Tibial nerve (tissue), 4 donors: ENCODE data around the gene GRK1. TPM values are rescaled to one million over a fixed set of nuclear protein-coding genes. Genes with fewer than 3 reads are reported as not detected.
A peak's percentile ranks its signal among the peaks of the same experiment; 100 is the strongest.

Experiments
- DNase-seq, 2 donors: peaks; one replicate each; pipeline ENCODE4 v3.0.0-alpha.2; 2019; ENCODE audit warnings: low spot score in 2 of 2
- H3K27ac ChIP-seq, 4 donors: fragments of 200-600 bp; sonication (generic) in 3 of 4; one replicate each; pipeline ENCODE4 v1.5.1; 2017 to 2019; ENCODE audit warnings: mild to moderate bottlenecking in 1 of 4
- H3K27me3 ChIP-seq, 2 donors: fragments of 200-600 bp; sonication (generic) in 1 of 2; one replicate each; pipeline versions ENCODE4 v1.5.1 to v1.6.0; 2017 to 2019
- H3K36me3 ChIP-seq, 3 donors: fragments of 200-600 bp; sonication (generic); one replicate each; pipeline ENCODE4 v1.5.1; 2018 to 2019
- H3K4me1 ChIP-seq, 4 donors: fragments of 200-600 bp; sonication (generic) in 3 of 4; one replicate each; pipeline ENCODE4 v1.5.1; 2017 to 2019
- H3K4me3 ChIP-seq, 4 donors: fragments of 200-600 bp; sonication (generic) in 3 of 4; one replicate each; pipeline ENCODE4 v1.5.1; 2017 to 2019; ENCODE audit warnings: mild to moderate bottlenecking in 1 of 4, moderate library complexity in 1 of 4
- H3K9me3 ChIP-seq, 4 donors: fragments of 200-600 bp; sonication (generic) in 3 of 4; one replicate each; pipeline ENCODE4 v1.5.1; 2017 to 2019
- EP300 ChIP-seq, 2 donors: sonication (generic); formaldehyde crosslinking; IDR thresholded peaks; one replicate each; pipeline ENCODE4 v1.6.1; 2017; ENCODE audit warnings: antibody characterized with exemption in 2 of 2, mild to moderate bottlenecking in 1 of 2
- POLR2A ChIP-seq, 2 donors: fragments of 450-650 bp; IDR thresholded peaks; one replicate each; pipeline ENCODE4 v1.6.1; 2017; ENCODE audit warnings: antibody characterized with exemption in 2 of 2, mild to moderate bottlenecking in 2 of 2, moderate library complexity in 2 of 2
- WGBS, 2 donors: methylation state at CpG; one replicate each; pipeline ENCODE4 v1.1.5; 2018; 5-methylcytosine and 5-hydroxymethylcytosine counted together
- total RNA-seq, 4 donors: library from RNA; depleted of rRNA; stranded (reverse); fragments of >200 nt; gene quantifications; one replicate each; pipeline ENCODE4 v1.1.0, GENCODE V29; 2016
- TF ChIP-seq, protein P1 (sequence below), 5 experiments: fragments of 200-600 bp in 3 of 5; fragments of 450-650 bp in 2 of 5; sonication (generic) in 3 of 5; IDR thresholded peaks; one replicate each; pipeline ENCODE4 v1.5.1; 2016 to 2019; ENCODE audit warnings: antibody characterized with exemption in 5 of 5, mild to moderate bottlenecking in 3 of 5, moderate library complexity in 2 of 5

GRK1 gene
- total RNA-seq, 4 donors from 2014 or later, result not detected

DNA sequence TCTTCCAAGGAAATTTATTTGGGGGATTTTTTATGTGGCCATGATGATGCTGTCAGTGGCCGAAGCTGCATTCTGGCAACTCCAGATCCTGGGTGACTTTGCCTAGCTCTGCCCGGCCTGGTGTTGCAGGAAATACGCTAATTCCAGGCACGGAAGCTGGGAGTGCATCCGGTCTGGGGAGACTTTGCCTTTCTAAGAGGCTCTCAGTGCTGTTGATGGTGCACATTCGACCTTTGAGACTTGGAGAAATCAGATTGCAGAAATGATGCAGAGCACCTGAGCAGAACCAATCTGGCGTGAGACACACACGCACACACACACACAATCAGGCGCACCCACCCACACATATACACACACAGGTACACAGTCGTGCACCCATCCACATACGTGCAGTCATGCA lies 86.2 kb downstream of the GRK1 start:
- no peak overlapping the region for H3K27ac ChIP-seq
- H3K9me3 ChIP-seq, result no peaks in the 10 kb centered on the region
- no peak for TF ChIP-seq POLR2A (IDR thresholded peaks at IDR 0.05)
- no peak for TF ChIP-seq EP300 (IDR thresholded peaks at IDR 0.05)
- TF ChIP-seq, protein P1, sequence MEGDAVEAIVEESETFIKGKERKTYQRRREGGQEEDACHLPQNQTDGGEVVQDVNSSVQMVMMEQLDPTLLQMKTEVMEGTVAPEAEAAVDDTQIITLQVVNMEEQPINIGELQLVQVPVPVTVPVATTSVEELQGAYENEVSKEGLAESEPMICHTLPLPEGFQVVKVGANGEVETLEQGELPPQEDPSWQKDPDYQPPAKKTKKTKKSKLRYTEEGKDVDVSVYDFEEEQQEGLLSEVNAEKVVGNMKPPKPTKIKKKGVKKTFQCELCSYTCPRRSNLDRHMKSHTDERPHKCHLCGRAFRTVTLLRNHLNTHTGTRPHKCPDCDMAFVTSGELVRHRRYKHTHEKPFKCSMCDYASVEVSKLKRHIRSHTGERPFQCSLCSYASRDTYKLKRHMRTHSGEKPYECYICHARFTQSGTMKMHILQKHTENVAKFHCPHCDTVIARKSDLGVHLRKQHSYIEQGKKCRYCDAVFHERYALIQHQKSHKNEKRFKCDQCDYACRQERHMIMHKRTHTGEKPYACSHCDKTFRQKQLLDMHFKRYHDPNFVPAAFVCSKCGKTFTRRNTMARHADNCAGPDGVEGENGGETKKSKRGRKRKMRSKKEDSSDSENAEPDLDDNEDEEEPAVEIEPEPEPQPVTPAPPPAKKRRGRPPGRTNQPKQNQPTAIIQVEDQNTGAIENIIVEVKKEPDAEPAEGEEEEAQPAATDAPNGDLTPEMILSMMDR (IDR thresholded peaks at IDR 0.05), result no peak
- H3K4me3 ChIP-seq, result no peak overlapping the region
- DNase-seq, result no peak
- peaks cover 0 to 7% (median 0%) of the 10 kb centered on the region in 4 donors for H3K4me1 ChIP-seq
- 69 to 83% methylated on average over 11 of the region's 11 CpGs for WGBS, 2 donors
- no peaks in the 10 kb centered on the region for H3K36me3 ChIP-seq
- no peaks in the 10 kb centered on the region for H3K27me3 ChIP-seq

DNA sequence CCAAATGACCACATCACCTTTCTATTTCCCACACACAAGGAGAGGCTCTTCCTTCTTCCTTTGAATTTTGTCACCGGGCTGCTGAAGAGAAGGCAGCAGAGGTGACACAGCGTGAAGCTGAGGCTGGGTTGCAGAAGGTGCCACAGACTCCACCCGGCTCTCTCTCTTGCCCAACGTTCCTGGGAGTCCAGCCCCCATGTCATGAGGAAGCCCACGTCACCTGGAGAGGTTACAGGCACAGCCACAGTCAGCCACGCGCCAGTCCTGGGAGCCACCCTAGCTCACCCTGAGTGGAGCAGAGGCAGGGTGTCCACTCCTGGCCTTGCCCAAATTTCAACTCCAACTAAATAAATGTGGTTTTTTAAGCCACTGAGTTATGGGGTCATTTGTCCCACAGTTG lies 87.2 kb downstream of the GRK1 start:
- WGBS, 2 donors, result 84 to 86% methylated on average over 7 of the region's 7 CpGs
- H3K27ac ChIP-seq, result no peak overlapping the region
- TF ChIP-seq, protein P1 (IDR thresholded peaks at IDR 0.05), result no peak
- TF ChIP-seq POLR2A (IDR thresholded peaks at IDR 0.05) (no peak), EP300 (IDR thresholded peaks at IDR 0.05) (no peak)
- no peaks in the 10 kb centered on the region for H3K9me3 ChIP-seq
- no peaks in the 10 kb centered on the region for H3K36me3 ChIP-seq
- no peak for DNase-seq
- no peak overlapping the region for H3K4me3 ChIP-seq
- H3K27me3 ChIP-seq, result no peaks in the 10 kb centered on the region
- peaks cover 0 to 13% (median 3%) of the 10 kb centered on the region in 4 donors for H3K4me1 ChIP-seq

DNA sequence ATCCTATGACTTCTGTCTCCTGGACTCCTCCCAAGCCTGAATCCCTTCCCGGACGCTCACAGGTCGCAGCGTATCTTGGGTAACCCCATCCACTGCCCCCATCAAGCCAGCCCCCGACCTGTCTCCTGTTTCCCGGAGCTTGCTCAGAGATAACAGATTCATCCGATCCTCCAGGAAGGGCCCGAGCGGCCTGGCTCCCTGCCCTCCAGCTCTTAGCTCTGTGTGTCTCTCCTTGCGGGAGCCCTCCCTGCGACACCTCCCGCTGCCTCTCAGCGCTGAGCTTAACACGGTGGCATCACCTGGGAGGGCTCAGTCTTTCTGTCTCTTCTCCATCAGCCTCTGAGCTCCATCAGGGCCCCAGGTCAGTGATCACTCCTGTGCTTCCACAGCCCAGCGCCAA lies 87.7 kb downstream of the GRK1 start:
- peaks cover 0 to 13% (median 4%) of the 10 kb centered on the region in 4 donors for H3K4me1 ChIP-seq
- no peaks in the 10 kb centered on the region for H3K27me3 ChIP-seq
- TF ChIP-seq, protein P1 (IDR thresholded peaks at IDR 0.05), result no peak
- TF ChIP-seq EP300 (IDR thresholded peaks at IDR 0.05) (no peak), POLR2A (IDR thresholded peaks at IDR 0.05) (no peak)
- no peak for DNase-seq
- no peak overlapping the region for H3K27ac ChIP-seq
- WGBS, 2 donors, result 88 to 90% methylated on average over 15 of the region's 15 CpGs
- no peaks in the 10 kb centered on the region for H3K9me3 ChIP-seq
- H3K4me3 ChIP-seq, result no peak overlapping the region
- no peaks in the 10 kb centered on the region for H3K36me3 ChIP-seq

DNA sequence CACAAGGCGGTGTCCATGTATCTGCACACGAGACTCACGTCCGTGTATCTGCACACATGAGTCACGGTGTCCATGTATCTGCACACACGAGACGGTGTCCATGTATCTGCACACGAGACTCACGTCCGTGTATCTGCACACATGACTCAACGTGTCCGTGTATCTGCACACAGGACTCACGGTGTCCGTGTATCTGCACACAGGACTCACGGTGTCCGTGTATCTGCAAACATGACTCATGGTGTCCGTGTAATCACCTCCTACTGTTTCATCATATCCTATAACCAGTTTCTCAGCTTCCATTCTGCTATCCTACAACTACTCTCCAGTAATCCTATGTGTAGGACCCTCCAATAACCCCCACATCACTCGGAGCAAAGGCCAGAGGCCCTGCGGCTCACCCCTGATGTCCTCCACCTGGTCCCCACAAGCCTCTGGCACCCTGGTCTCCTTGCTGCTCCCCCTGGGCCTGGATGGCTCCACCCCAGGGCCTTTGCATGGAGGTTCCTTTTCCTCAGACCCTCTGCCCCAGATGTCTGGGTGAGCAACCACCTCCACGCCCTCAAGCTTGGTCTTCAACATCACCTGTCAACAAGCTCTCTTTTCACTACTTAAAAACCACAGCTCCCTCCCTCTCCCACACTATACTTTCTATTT lies 89.5 kb downstream of the GRK1 start:
- no peak for TF ChIP-seq EP300 (IDR thresholded peaks at IDR 0.05)
- TF ChIP-seq, protein P1 (IDR thresholded peaks at IDR 0.05), result no peak
- TF ChIP-seq POLR2A (IDR thresholded peaks at IDR 0.05), result no peak
- Histone ChIP-seq H3K4me3 (no peak overlapping the region), H3K4me1 (peaks cover 0 to 21% (median 6%) of the 10 kb centered on the region in 4 donors), H3K9me3 (no peaks in the 10 kb centered on the region), H3K27ac (no peak overlapping the region), H3K36me3 (no peaks in the 10 kb centered on the region), H3K27me3 (peaks cover 0 to 10% of the 10 kb centered on the region in 2 donors)
- WGBS, 2 donors, result 89% methylated on average over 20 of the region's 20 CpGs
- no peak for DNase-seq

DNA sequence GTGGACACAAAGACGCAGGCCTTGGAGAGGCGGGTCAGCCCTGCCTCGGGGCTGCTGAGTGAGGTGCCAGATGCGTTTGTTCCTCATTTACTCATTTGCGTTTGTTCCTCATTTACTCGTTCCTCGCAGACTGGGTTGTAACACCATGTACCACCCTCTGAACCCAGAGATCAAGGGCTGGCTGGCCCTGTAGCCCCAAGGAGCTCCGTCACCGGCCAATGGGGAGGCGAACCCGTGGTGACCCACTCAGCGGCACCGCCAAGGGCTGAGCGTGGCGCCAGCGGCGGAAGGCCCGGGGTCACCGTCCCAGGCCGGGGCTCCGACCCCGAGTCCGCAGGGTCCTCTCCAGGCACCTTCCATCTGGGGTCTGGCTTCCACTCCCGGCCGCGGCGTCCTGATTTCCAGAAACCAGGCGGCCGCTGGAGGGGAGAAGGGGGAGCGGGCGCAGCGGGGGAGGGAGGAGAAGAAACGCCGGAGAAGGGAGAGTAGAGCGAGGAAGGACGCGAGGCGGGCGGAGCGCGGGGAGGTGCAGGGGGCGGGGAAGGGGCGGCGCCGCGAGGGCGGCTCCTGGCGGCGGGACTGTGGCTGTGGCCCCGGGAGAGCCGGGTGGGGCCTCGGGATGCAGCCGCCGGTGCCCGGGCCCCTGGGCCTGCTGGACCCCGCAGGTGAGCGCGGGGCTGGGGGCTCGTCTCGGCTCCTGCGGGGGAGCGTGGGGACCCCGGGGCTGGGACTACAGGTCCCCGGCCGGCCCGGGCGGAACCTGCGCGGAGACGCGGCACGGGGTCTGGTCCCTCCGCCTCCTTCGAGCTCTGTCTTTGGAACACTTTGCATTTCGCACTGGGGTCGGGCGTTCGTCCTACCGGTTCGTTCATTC lies 91.9 kb downstream of the GRK1 start, which contains the start of gene TMEM255B:
TMEM255B (plus strand) TSS at position 576 of the 874 bp plus-strand sequence; CDS start at position 620, 44 bp downstream.
- peak within 1 kb of the TSS; percentile 64 to 92 (median 78) for H3K27ac ChIP-seq
- 1% methylated on average over 70 to 74 of the region's 80 CpGs for WGBS, 2 donors
- H3K9me3 ChIP-seq, result no peaks in the 10 kb centered on the region
- H3K4me1 ChIP-seq, result peaks cover 0 to 21% (median 6%) of the 10 kb centered on the region in 4 donors
- DNase-seq, result peak; percentile 69 to 79
- TF ChIP-seq, protein P1 (IDR thresholded peaks at IDR 0.05), result peak; percentile 28 to 66 (median 51)
- TF ChIP-seq POLR2A (IDR thresholded peaks at IDR 0.05), result no peak
- peak; percentile 58 to 72 for TF ChIP-seq EP300 (IDR thresholded peaks at IDR 0.05)
- H3K36me3 ChIP-seq, result no peaks in the 10 kb centered on the region
- peaks cover 0 to 19% of the 10 kb centered on the region in 2 donors for H3K27me3 ChIP-seq
- H3K4me3 ChIP-seq, result peak within 1 kb of the TSS; percentile 62 to 76 (median 72)
